Thoracic aorta (tissue), 2 donors: ENCODE results near the gene MFSD6L. TPM values are rescaled to one million over a fixed set of nuclear protein-coding genes. Genes with fewer than 3 reads are reported as not detected.

Experiments
- ATAC-seq: fragments of 150-250 bp; one replicate; pipeline ENCODE4 v1.8.0; 2017; ENCODE audit warnings: low read depth; ENCODE audit not compliant: insufficient number of reproducible peaks, low FRiP score
- DNase-seq: peaks from one replicate; pipeline ENCODE4 v3.0.0-alpha.2; 2020; ENCODE audit warnings: low spot score
- H3K27ac ChIP-seq, 2 donors: fragments of 200-600 bp; sonication (generic); 1 replicate in 1 of 2; 2 replicates in 1 of 2; pipeline ENCODE4 v1.5.1; 2016; ENCODE audit warnings: mild to moderate bottlenecking in 2 of 2, moderate library complexity in 2 of 2
- H3K27me3 ChIP-seq: fragments of 200-600 bp; sonication (generic); replicated peaks from 2 replicates; pipeline ENCODE4 v1.6.0; 2016; ENCODE audit warnings: mild to moderate bottlenecking; ENCODE audit not compliant: insufficient read depth
- H3K36me3 ChIP-seq: fragments of 200-600 bp; sonication (generic); one replicate; pipeline ENCODE4 v1.5.1; 2016
- H3K4me1 ChIP-seq, 2 donors: fragments of 200-600 bp; sonication (generic); 1 replicate in 1 of 2; 2 replicates in 1 of 2; pipeline versions ENCODE4 v1.5.1 to v1.6.0; 2016; ENCODE audit warnings: low read depth in 2 of 2, mild to moderate bottlenecking in 1 of 2; ENCODE audit not compliant: control insufficient read depth in 1 of 2
- H3K4me3 ChIP-seq: fragments of 200-600 bp; sonication (generic); 2 replicates; pipeline ENCODE4 v1.5.1; 2016; ENCODE audit warnings: mild to moderate bottlenecking
- H3K9me3 ChIP-seq: fragments of 200-600 bp; sonication (generic); 2 replicates; pipeline ENCODE4 v1.5.1; 2016
- total RNA-seq, 2 donors: library from RNA; depleted of rRNA; stranded (reverse); fragments of >200 nt; gene quantifications; one replicate each; pipeline versions ENCODE4 v1.1.0 to v1.2.3, GENCODE V29; 2016
- TF ChIP-seq, protein P1 (sequence below): fragments of 200-600 bp; sonication (generic); IDR thresholded peaks from one replicate; pipeline ENCODE4 v1.5.1; 2019; ENCODE audit warnings: antibody characterized with exemption

The MFSD6L gene
- total RNA-seq, 2 donors from 2014 or later = 0.27 TPM; not detected in 1

- Histone ChIP-seq H3K27me3 (no peaks in the 10 kb centered on the region), H3K9me3 (no peaks in the 10 kb centered on the region), H3K36me3 (no peaks in the 10 kb centered on the region), H3K4me1 (no peaks in the 10 kb centered on the region), H3K4me3 (no peak overlapping the region), H3K27ac (no peak overlapping the region)
- ATAC-seq (no peak), DNase-seq (no peak)
- TF ChIP-seq, protein P1, sequence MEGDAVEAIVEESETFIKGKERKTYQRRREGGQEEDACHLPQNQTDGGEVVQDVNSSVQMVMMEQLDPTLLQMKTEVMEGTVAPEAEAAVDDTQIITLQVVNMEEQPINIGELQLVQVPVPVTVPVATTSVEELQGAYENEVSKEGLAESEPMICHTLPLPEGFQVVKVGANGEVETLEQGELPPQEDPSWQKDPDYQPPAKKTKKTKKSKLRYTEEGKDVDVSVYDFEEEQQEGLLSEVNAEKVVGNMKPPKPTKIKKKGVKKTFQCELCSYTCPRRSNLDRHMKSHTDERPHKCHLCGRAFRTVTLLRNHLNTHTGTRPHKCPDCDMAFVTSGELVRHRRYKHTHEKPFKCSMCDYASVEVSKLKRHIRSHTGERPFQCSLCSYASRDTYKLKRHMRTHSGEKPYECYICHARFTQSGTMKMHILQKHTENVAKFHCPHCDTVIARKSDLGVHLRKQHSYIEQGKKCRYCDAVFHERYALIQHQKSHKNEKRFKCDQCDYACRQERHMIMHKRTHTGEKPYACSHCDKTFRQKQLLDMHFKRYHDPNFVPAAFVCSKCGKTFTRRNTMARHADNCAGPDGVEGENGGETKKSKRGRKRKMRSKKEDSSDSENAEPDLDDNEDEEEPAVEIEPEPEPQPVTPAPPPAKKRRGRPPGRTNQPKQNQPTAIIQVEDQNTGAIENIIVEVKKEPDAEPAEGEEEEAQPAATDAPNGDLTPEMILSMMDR = no peak
Observed at GRCh38 chr17:8757189-8757588, 42.0 kb downstream of the MFSD6L start.

GRCh38 chr17:8755590-8756255 is 43.4 kb downstream of the MFSD6L start:
- H3K9me3 ChIP-seq = no peaks in the 10 kb centered on the region
- ATAC-seq = no peak
- H3K4me3 ChIP-seq = no peak overlapping the region
- H3K27me3 ChIP-seq = no peaks in the 10 kb centered on the region
- no peak overlapping the region for H3K27ac ChIP-seq
- no peaks in the 10 kb centered on the region for H3K4me1 ChIP-seq
- H3K36me3 ChIP-seq = no peaks in the 10 kb centered on the region
- TF ChIP-seq, protein P1 = no peak
- no peak for DNase-seq

DNA sequence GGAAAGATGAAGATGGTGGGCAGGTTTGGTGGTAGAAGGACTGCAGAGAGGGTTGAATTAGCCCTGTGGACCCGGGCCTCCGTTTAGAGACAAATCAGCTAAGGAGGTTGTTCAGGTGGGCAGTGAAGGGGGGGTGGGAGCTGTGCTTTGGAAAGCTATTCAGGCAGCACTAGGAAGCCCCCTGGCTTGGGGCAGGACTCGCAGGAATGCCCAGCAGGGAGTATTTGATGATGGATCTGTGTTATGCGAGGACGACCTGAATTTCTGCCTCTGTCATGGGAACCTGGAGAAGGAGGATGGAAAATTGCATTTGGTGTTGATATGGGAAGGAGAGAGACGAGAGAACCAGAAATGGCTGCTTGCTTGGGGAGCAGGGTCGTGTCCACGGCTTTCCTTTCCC is 44.3 kb downstream of the MFSD6L start:
- Histone ChIP-seq H3K27ac (no peak overlapping the region), H3K36me3 (no peaks in the 10 kb centered on the region), H3K27me3 (no peaks in the 10 kb centered on the region), H3K4me3 (no peak overlapping the region), H3K9me3 (no peaks in the 10 kb centered on the region), H3K4me1 (no peaks in the 10 kb centered on the region)
- ATAC-seq (no peak), DNase-seq (no peak)
- TF ChIP-seq, protein P1 = no peak

DNA sequence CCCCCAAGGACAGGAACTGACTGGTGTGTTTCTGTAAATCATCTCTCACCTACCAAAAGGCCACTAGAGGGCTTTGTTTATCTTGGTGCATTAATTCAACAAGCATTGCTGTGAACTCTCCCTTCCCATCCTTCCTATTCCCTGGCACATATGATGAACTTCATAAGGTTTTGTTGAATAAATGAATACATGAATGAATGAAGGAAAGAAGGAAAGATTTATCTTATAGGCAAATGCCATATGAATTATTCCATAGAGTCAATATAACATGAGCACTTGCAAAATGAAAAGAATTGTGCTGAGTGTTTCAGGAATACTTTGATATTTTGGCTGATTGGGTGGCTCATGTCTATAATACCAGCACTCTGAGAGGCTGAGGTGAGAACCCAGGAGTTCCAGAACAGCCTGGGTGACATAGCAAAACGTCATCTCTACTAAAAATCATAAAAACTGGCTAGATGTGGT is 45.2 kb downstream of the MFSD6L start:
- TF ChIP-seq, protein P1 = no peak
- Histone ChIP-seq H3K9me3 (no peaks in the 10 kb centered on the region), H3K4me1 (no peaks in the 10 kb centered on the region), H3K27me3 (no peaks in the 10 kb centered on the region), H3K4me3 (no peak overlapping the region), H3K27ac (no peak overlapping the region), H3K36me3 (no peaks in the 10 kb centered on the region)
- ATAC-seq (no peak), DNase-seq (no peak)

- no peaks in the 10 kb centered on the region for H3K4me1 ChIP-seq
- TF ChIP-seq, protein P1 = no peak
- H3K4me3 ChIP-seq = no peak overlapping the region
- no peaks in the 10 kb centered on the region for H3K36me3 ChIP-seq
- no peaks in the 10 kb centered on the region for H3K9me3 ChIP-seq
- no peaks in the 10 kb centered on the region for H3K27me3 ChIP-seq
- ATAC-seq (no peak), DNase-seq (no peak)
- H3K27ac ChIP-seq = no peak overlapping the region
Observed at GRCh38 chr17:8753136-8753975, 45.8 kb downstream of the MFSD6L start.
